Tibial nerve (tissue), 4 donors: Measurements from ENCODE around the gene AIG1.

Experiments used
- EP300 ChIP-seq, 2 donors: sonication (generic); formaldehyde crosslinking; IDR thresholded peaks; one replicate each; pipeline ENCODE4 v1.6.1; 2017; ENCODE audit warnings: antibody characterized with exemption in 2 of 2, mild to moderate bottlenecking in 1 of 2
- TF ChIP-seq, protein P1 (sequence below), 5 experiments: fragments of 200-600 bp in 3 of 5; fragments of 450-650 bp in 2 of 5; sonication (generic) in 3 of 5; IDR thresholded peaks; one replicate each; pipeline ENCODE4 v1.5.1; 2016 to 2019; ENCODE audit warnings: antibody characterized with exemption in 5 of 5, mild to moderate bottlenecking in 3 of 5, moderate library complexity in 2 of 5

DNA sequence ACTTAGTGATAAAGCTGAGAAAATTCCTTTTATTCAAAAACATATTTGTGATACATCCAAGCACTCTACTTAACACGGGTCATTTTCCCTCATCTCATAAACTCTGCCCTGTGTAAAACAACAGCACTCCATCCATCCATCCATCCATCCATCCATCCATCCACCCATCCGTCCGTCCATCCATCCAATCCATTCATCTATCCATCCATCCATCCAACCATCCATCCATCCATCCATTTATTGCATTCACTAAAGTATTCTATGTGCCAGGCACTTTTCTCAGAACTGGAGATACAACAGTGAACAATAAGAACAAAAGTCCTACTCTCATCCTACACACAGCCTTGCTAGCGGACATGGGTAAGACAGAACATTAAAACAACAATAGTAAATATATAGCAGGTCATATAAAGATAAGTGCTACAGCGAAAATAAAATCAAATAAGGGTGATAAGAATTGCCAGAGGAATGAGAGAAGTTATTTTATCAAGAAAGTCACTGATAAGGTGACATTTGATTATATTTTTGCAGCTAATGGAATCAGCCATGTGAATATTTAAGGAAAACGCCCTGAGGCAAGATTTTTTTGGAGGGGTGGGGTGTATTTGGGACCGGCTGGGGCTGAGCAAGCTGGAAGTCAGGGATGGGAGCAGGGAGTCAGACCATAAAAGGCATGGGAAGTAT, 311.7 kb downstream of the AIG1 start:
- TF ChIP-seq, protein P1, sequence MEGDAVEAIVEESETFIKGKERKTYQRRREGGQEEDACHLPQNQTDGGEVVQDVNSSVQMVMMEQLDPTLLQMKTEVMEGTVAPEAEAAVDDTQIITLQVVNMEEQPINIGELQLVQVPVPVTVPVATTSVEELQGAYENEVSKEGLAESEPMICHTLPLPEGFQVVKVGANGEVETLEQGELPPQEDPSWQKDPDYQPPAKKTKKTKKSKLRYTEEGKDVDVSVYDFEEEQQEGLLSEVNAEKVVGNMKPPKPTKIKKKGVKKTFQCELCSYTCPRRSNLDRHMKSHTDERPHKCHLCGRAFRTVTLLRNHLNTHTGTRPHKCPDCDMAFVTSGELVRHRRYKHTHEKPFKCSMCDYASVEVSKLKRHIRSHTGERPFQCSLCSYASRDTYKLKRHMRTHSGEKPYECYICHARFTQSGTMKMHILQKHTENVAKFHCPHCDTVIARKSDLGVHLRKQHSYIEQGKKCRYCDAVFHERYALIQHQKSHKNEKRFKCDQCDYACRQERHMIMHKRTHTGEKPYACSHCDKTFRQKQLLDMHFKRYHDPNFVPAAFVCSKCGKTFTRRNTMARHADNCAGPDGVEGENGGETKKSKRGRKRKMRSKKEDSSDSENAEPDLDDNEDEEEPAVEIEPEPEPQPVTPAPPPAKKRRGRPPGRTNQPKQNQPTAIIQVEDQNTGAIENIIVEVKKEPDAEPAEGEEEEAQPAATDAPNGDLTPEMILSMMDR (IDR thresholded peaks at IDR 0.05): no peak
- TF ChIP-seq EP300 (IDR thresholded peaks at IDR 0.05): no peak
